ENCODE measurements around the gene ATG2B. TPM values are rescaled to one million over a fixed set of nuclear protein-coding genes. Genes with fewer than 3 reads are reported as not detected.

ATG2B gene
- total RNA-seq, 1 experiment from 2014 or later: 7.3 TPM

- DNase-seq (ENCODE audit: low spot score): no peak
These were observed 91.7 kb downstream of the ATG2B start for GRCh38 chr14:96271421-96271762.

- DNase-seq (ENCODE audit: low spot score): no peak
These were observed 92.3 kb downstream of the ATG2B start for GRCh38 chr14:96270565-96271420.

GRCh38 chr14:96269359-96269710 is 93.8 kb downstream of the ATG2B start:
- DNase-seq (ENCODE audit: low spot score): no peak

GRCh38 chr14:96268431-96269358 is 94.4 kb downstream of the ATG2B start:
- DNase-seq (ENCODE audit: low spot score): peak; percentile 88

- no peak for DNase-seq (ENCODE audit: low spot score)
These were observed 95.2 kb downstream of the ATG2B start for GRCh38 chr14:96267916-96268315.

- DNase-seq (ENCODE audit: low spot score): peak; percentile 41
These were observed 95.8 kb downstream of the ATG2B start for GRCh38 chr14:96267336-96267735.

- DNase-seq (ENCODE audit: low spot score): no peak
These were observed 97.6 kb downstream of the ATG2B start for GRCh38 chr14:96265383-96266095.

- DNase-seq (ENCODE audit: low spot score): no peak
These were observed 98.3 kb downstream of the ATG2B start for GRCh38 chr14:96264853-96265252.

- DNase-seq (ENCODE audit: low spot score): no peak
These were observed 99.0 kb downstream of the ATG2B start for GRCh38 chr14:96264200-96264553.

- no peak for DNase-seq (ENCODE audit: low spot score)
These were observed 99.6 kb downstream of the ATG2B start for GRCh38 chr14:96263347-96264199.

GRCh38 chr14:96261772-96262655 is 101.1 kb downstream of the ATG2B start:
- no peak for DNase-seq (ENCODE audit: low spot score)

- DNase-seq (ENCODE audit: low spot score): no peak
These were observed 102.1 kb downstream of the ATG2B start for GRCh38 chr14:96261053-96261452.

- DNase-seq (ENCODE audit: low spot score): no peak
These were observed 102.8 kb downstream of the ATG2B start for GRCh38 chr14:96260341-96260821.

GRCh38 chr14:96257900-96258299 is 105.2 kb downstream of the ATG2B start:
- DNase-seq (ENCODE audit: low spot score): no peak

GRCh38 chr14:96257056-96257455 is 106.1 kb downstream of the ATG2B start:
- no peak for DNase-seq (ENCODE audit: low spot score)

- DNase-seq (ENCODE audit: low spot score): no peak
These were observed 106.7 kb downstream of the ATG2B start for GRCh38 chr14:96256407-96256806.

- DNase-seq (ENCODE audit: low spot score): peak; percentile 63
These were observed 107.4 kb downstream of the ATG2B start, which contains the start of gene BDKRB1 for GRCh38 chr14:96255501-96256366. TSS of gene BDKRB1 (plus strand) at chr14:96256210. CDS start at chr14:96263683, 7,473 bp downstream.

- no peak for DNase-seq (ENCODE audit: low spot score)
These were observed 108.5 kb downstream of the ATG2B start for GRCh38 chr14:96254687-96255086.

GRCh38 chr14:96252999-96253539 is 110.1 kb downstream of the ATG2B start:
- peak; percentile 87 for DNase-seq (ENCODE audit: low spot score)
